KG1 (cell line): ENCODE results near the gene NLN.
A peak's percentile ranks its signal among the peaks of the same experiment; 100 is the strongest.

Experiments
- DNase-seq: peaks from one replicate; lab custom pipeline; 2025; lab: John Stamatoyannopoulos, UW

Gene NLN

DNA sequence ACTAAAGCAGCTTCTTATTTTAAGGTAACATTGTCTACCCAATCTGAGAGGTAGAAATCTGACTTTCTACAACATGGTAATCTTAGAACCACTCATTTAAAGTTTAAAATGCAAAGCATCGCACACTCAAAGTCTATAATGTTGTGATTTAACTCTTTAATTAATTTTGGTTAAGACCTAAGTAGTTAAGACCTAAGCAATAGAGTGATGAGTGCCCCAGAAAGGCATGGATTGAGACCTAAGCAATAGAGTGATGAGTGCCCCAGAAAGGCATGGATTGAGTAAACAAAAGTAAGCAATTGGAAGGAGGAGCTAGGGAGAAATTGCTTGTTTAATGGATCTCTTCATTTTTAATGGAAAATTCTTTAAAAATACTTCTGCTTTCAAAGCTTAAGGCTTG is 86.8 kb downstream of the NLN start:
- DNase-seq, result no peak

GRCh38 chr5:65809817-65810531 is 88.0 kb downstream of the NLN start:
- DNase-seq, result no peak

DNA sequence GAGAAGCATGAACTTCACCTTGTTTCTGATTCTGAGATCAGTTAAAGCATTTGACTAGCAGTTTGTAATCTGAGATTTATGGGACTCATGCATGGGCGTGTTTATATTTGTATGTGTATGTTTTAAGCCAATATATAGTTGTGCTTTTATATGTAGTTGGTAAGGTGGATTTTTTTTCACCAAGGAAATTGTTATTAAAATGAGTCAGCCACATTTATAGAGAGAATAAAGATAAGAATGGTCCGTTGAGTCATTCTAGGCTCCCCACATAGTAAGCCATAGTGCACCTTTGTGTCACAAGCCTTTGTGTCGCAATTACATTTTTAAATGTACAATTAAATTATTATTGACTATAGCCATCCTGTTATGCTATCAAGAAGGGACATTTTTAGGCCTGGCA is 89.0 kb downstream of the NLN start:
- DNase-seq, result no peak

DNA sequence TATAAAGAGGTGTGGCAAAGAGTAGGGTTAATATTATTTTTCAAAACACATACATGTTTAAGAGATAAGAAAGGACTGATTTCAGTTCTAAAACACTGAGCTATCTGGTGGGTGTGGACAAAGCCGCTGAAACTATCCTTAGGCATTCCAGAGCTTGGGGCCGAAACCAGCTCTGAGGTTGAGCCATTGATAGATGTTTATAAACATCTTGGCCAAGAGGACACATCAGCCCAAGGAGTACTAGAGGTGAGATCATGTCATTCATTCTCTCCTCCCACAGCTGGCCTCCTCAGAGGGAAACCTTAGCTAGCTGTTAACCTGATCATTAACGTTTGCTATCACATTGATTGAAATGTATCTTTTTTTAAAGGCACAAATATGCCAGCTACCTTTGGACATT is 89.9 kb downstream of the NLN start:
- no peak for DNase-seq

DNA sequence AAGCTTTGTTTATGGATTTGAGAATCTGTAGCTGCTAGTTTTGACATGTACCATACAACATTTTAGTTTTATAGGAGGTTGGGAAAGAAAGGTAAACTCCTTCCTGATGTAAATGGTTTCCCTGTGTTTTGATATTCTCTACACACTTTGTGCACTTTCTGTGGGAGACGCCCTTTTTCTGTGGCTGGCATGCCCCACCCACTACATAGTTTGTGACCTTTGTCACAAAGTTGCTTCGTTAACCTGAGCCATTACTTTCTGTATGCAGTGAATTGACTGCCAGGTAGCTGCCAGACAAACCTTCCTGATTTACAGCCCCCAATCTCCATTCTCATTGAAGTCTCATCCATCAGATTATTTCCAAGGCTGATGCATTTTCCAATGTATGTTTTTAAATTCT is 90.6 kb downstream of the NLN start:
- DNase-seq, result no peak

DNA sequence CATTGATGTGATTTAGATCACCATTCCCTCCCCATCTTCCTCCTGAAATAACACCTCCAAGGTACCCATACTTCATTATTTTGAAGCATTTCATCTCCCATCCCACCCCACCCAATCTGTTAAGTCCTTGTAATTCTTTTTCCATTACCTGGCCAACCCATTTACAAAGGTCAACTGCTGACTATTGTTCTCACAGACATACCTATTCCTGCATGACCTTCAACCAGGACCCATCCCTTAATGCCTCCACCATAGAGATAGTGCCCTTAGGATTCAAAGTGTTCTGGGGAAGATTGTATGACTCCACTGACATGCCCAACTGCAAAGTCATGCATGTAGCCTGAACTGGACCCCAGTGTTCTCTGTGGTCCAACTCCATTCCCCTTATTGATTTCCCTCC is 91.2 kb downstream of the NLN start:
- no peak for DNase-seq

DNA sequence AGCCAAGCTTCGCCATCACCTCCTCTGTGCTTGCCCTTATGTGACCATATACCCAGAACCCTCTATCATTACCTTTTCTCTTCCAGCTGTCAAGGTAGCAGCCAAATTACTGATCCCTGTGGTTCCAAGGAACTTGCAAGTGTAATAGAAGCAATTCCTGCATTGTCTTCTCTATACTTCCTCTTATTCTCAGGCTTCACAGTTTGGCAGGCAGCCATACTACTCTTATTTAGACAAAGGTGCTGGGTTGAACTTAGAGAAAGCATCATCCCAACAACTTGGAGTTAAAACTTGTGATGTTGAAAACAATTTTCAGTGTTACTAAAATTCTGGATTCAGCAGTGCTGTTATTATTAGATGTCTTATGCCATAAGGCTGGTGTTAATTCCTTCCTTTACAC is 93.2 kb downstream of the NLN start:
- no peak for DNase-seq

DNA sequence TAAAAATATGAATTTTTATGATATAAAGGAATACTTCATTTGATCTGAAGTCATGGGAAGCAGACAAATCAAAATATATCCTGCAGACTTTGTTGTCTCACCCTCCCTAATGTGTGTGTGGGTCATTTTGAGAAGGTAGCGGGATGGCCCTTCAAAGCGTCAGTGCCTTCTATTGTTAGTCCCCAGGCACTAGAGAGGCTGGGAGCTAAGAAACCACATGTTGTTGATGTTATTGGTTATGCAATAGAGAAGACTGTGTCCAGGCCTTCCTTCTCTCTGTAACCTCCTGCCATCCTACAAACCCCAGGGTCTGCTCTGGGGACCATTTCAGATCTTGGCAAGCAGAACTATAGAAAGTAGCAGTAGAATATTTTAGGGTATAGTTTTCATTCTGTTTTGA is 94.7 kb downstream of the NLN start:
- DNase-seq, result no peak

DNA sequence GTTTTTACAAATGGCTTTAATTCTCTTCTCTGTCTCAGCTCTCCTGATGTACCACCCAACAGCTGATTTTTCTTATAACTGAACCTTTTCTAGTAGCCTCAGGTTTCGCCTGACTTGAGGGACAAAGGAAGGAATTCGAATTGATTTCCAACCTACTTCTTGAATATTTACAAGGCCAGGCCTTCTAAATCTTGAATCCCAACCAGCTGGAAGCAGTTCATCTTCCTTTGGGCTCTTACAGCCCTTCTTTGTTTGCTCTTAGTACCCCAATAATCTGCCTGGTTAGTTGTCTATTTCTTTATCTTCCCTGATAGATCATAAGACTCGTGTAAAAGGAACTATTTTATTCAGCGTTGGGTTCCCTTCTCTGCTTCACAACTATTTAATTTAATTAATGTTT is 95.9 kb downstream of the NLN start:
- DNase-seq, result no peak

GRCh38 chr5:65818592-65818991 is 96.6 kb downstream of the NLN start:
- no peak for DNase-seq

GRCh38 chr5:65819215-65819904 is 97.4 kb downstream of the NLN start:
- no peak for DNase-seq

DNA sequence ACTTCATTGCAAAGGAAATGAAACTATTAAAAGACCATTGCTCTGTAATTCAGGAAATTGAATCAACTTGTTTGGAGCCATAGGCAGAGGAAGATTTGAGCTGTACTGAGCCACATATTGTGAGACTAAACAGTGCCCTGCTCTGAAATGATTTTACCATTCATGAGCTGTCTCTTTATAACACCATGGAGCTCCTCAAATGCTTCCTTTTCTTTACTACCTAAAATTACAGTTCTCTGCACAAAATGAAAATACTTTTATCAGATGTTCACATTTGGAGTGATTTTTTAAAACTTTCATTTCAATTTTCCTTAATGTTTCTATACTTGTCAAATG is 97.9 kb downstream of the NLN start:
- DNase-seq, result no peak

DNA sequence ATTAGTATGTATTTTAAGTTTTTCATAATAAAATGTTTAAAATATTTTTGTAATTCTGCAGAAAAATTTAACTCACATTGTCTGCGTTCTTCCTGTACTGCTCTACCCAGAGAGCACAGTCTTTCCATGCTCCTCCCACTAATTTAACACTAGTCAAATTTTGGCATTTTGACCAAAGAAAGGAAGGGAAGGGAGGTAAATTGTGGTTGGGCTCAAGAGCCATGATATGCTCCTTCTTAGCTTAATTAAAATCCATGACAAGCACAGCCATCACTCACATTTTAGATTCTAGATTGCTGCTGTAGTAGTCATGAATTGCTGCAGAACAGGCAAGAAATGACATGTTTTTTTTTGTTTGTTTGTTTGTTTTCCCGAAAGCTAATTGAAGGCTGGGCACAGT is 98.4 kb downstream of the NLN start:
- no peak for DNase-seq

- DNase-seq, result no peak
Measured at GRCh38 chr5:65821966-65822365, 100.0 kb downstream of the NLN start.

- DNase-seq, result no peak
Measured at GRCh38 chr5:65822710-65823109, 100.7 kb downstream of the NLN start.

GRCh38 chr5:65823204-65823603 is 101.2 kb downstream of the NLN start:
- DNase-seq, result no peak

GRCh38 chr5:65823845-65824445 is 101.9 kb downstream of the NLN start:
- DNase-seq, result no peak

GRCh38 chr5:65825408-65826328 is 103.7 kb downstream of the NLN start:
- DNase-seq, result peak; percentile 59

- DNase-seq, result no peak
Measured at GRCh38 chr5:65828022-65828896, 106.3 kb downstream of the NLN start.

- no peak for DNase-seq
Measured at GRCh38 chr5:65830856-65831255, 108.9 kb downstream of the NLN start.

DNA sequence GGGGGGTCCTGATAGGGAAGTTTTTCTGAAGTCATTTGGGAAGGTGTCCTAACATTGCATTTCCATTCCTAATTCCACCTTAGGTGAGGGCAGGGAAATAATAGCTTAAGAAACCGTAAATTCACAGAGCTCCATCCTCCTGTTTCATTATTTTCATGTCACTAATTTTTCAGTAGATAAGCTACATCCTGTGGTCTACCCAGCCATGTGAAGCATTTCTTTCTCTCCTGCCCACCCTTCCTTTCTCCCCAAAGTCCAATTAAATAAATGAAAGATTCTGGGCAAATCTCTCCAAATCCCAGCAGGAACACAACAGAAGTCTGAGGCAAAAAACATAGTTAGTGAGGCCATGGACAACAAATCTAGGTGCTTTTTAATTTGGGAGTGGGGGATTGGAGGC is 109.3 kb downstream of the NLN start:
- DNase-seq, result no peak

DNA sequence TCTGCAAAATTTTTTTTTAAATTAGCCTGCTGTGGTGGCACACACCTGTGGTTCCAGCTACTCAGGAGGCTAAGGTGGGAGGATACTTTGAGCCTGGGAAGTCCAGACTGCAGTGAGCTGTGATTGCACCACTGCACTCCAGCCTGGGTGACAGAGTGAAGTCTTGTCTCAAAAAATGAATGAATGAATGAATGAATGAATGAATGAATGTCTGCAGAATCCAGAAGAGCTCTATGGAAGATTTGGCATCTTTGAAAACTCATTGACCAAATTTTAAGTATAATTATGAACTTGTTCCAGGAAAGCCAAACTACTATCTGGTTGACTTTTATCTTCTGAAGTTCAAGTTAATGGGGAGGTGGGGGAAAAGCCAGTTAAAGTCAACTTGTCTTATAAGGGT is 110.1 kb downstream of the NLN start:
- no peak for DNase-seq
